Neural cell (in vitro differentiated cells): Measurements from ENCODE around the gene NFIB. TPM values are rescaled to one million over a fixed set of nuclear protein-coding genes. Genes with fewer than 3 reads are reported as not detected.

Source experiments
- H2AFZ ChIP-seq: fragments of 200-600, 300-800 bp; sonication (generic), shearing (Covaris generic); 2 replicates; pipeline ENCODE4 v1.6.0; 2014; ENCODE audit warnings: low read depth, mild to moderate bottlenecking, antibody characterized with exemption, low read length, moderate library complexity
- H3F3A ChIP-seq: fragments of 200-600 bp; shearing (Covaris generic); 2 replicates; pipeline ENCODE4 v1.6.1; 2016; ENCODE audit warnings: mild to moderate bottlenecking, moderate library complexity, mixed read lengths, antibody characterized with exemption, low read length; ENCODE audit not compliant: insufficient read depth, poor library complexity, severe bottlenecking
- H3K27ac ChIP-seq: fragments of 200-600, 300-800 bp; sonication (generic), shearing (Covaris generic); 2 replicates; pipeline ENCODE4 v1.5.1; 2014; ENCODE audit warnings: mild to moderate bottlenecking, low read length, moderate library complexity
- H3K27me3 ChIP-seq: fragments of 300-800, 200-600 bp; sonication (generic), shearing (Covaris generic); 2 replicates; pipeline ENCODE4 v1.6.0; 2014; ENCODE audit warnings: mild to moderate bottlenecking, low read depth, low read length, moderate library complexity; ENCODE audit not compliant: insufficient read depth
- H3K36me3 ChIP-seq: fragments of 300-800, 200-600 bp; sonication (generic), shearing (Covaris generic); 2 replicates; pipeline ENCODE4 v1.5.1; 2014; ENCODE audit warnings: mild to moderate bottlenecking, antibody characterized with exemption, low read length, moderate library complexity; ENCODE audit not compliant: insufficient read depth
- H3K4me2 ChIP-seq: fragments of 300-800, 200-600 bp; sonication (generic), shearing (Covaris generic); 2 replicates; pipeline ENCODE4 v1.6.0; 2014; ENCODE audit warnings: mild to moderate bottlenecking, low read length
- H3K4me3 ChIP-seq: fragments of 300-800, 200-600 bp; sonication (generic), shearing (Covaris generic); 2 replicates; pipeline ENCODE4 v1.5.1; 2014; ENCODE audit warnings: mild to moderate bottlenecking, low read length, moderate library complexity
- H3K79me2 ChIP-seq: fragments of 200-600 bp; shearing (Covaris generic); replicated peaks from 2 replicates; pipeline ENCODE4 v1.6.0; 2014; ENCODE audit warnings: mild to moderate bottlenecking, low read length, moderate library complexity; ENCODE audit not compliant: insufficient read depth
- H3K9ac ChIP-seq: fragments of 300-800, 200-600 bp; sonication (generic), shearing (Covaris generic); 2 replicates; pipeline ENCODE4 v1.6.1; 2016; ENCODE audit warnings: mild to moderate bottlenecking, low read length, mixed read lengths
- H3K9me2 ChIP-seq: fragments of 200-600 bp; shearing (Covaris generic); 2 replicates; pipeline ENCODE4 v1.6.1; 2016; ENCODE audit warnings: mild to moderate bottlenecking, low read length, mixed read lengths; ENCODE audit not compliant: insufficient read depth
- H3K9me3 ChIP-seq: fragments of 200-600, 300-800 bp; sonication (generic), shearing (Covaris generic); 2 replicates; pipeline ENCODE4 v1.6.1; 2016; ENCODE audit warnings: mild to moderate bottlenecking, mixed run types, low read length, moderate library complexity, mixed read lengths
- H4K20me1 ChIP-seq: fragments of 200-600 bp; shearing (Covaris generic); 2 replicates; pipeline ENCODE4 v1.6.1; 2016; ENCODE audit warnings: mild to moderate bottlenecking, mixed run types; ENCODE audit not compliant: insufficient read depth
- EP300 ChIP-seq: fragments of 450-650 bp; conservative IDR thresholded peaks from 2 replicates; pipeline ENCODE4 v1.6.1; 2014; ENCODE audit warnings: antibody characterized with exemption, mild to moderate bottlenecking, moderate library complexity; ENCODE audit not compliant: poor library complexity, severe bottlenecking
- EZH2 ChIP-seq: fragments of 200-600, 300-800 bp; shearing (Covaris generic), sonication (generic); IDR thresholded peaks from 2 replicates; pipeline ENCODE4 v1.6.1; 2014; ENCODE audit warnings: antibody characterized with exemption, low read length, borderline replicate concordance, mild to moderate bottlenecking; ENCODE audit not compliant: insufficient read depth, poor library complexity, severe bottlenecking
- MXI1 ChIP-seq: fragments of 450-650 bp; conservative IDR thresholded peaks from 2 replicates; pipeline ENCODE4 v1.6.1; 2014; ENCODE audit warnings: antibody characterized with exemption, mild to moderate bottlenecking; ENCODE audit not compliant: poor library complexity, severe bottlenecking
- POLR2AphosphoS5 ChIP-seq: IDR thresholded peaks from 2 replicates; pipeline ENCODE4 v1.6.1; 2012
- RAD21 ChIP-seq: fragments of 450-650 bp; conservative IDR thresholded peaks from 2 replicates; pipeline ENCODE4 v1.6.1; 2014; ENCODE audit warnings: antibody characterized with exemption, mild to moderate bottlenecking, moderate library complexity
- SMC3 ChIP-seq: fragments of 450-650 bp; conservative IDR thresholded peaks from 2 replicates; pipeline ENCODE4 v1.6.1; 2014; ENCODE audit warnings: antibody characterized with exemption, mild to moderate bottlenecking, moderate library complexity; ENCODE audit not compliant: poor library complexity
- TAF1 ChIP-seq: IDR thresholded peaks from 2 replicates; pipeline ENCODE4 v1.6.1; 2012; ENCODE audit warnings: low read depth
- polyA plus RNA-seq: library from polyadenylated mRNA; depleted of rRNA; stranded (reverse); fragments of >200 nt; gene quantifications from 2 replicates; pipeline ENCODE4 v1.2.3, GENCODE V29; 2014
- TF ChIP-seq, protein P1 (sequence below): IDR thresholded peaks from 2 replicates; pipeline ENCODE4 v1.6.1; 2012; ENCODE audit warnings: borderline replicate concordance
- TF ChIP-seq, protein P2 (sequence below): fragments of 450-650 bp; IDR thresholded peaks from 2 replicates; pipeline ENCODE4 v1.5.1; 2014; ENCODE audit warnings: antibody characterized with exemption, mild to moderate bottlenecking, moderate library complexity; ENCODE audit not compliant: poor library complexity, severe bottlenecking

NFIB gene
- polyA plus RNA-seq, 1 donor from 2014 or later = 0.73 TPM

DNA sequence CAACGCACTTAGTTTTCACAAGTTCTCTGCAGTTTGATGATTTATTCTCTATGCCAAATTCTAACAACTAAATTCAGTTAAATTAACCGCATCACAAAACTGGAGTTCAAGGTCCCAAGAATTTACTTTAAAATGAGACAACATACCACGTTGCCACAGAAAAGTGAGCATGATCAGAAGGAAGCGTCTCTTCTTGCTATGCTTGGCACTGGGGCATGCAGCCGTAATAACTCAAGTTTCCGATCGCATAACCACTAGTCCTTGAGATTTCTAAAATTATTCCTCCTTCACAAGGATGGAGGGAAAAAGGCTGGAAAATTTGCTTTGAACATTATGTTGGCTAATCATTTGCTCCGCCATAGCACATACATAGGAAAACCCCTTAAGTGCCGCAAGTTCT lies 13.9 kb downstream of the NFIB start:
- Histone ChIP-seq H3K9me3 (no peaks in the 10 kb centered on the region), H3K36me3 (no peaks in the 10 kb centered on the region), H3F3A (no peaks in the 10 kb centered on the region), H3K27me3 (no peaks in the 10 kb centered on the region), H3K27ac (no peak overlapping the region), H3K4me3 (no peak overlapping the region), H3K4me2 (no peak overlapping the region), H3K9me2 (no peaks in the 10 kb centered on the region), H3K9ac (no peak overlapping the region), H4K20me1 (no peaks in the 10 kb centered on the region), H2AFZ (no peak overlapping the region), H3K79me2 (no peaks in the 10 kb centered on the region)
- TF ChIP-seq POLR2AphosphoS5 (no peak), EZH2 (no peak), MXI1 (no peak), EP300 (no peak), SMC3 (no peak), RAD21 (no peak), TAF1 (no peak)
- TF ChIP-seq, protein P1, sequence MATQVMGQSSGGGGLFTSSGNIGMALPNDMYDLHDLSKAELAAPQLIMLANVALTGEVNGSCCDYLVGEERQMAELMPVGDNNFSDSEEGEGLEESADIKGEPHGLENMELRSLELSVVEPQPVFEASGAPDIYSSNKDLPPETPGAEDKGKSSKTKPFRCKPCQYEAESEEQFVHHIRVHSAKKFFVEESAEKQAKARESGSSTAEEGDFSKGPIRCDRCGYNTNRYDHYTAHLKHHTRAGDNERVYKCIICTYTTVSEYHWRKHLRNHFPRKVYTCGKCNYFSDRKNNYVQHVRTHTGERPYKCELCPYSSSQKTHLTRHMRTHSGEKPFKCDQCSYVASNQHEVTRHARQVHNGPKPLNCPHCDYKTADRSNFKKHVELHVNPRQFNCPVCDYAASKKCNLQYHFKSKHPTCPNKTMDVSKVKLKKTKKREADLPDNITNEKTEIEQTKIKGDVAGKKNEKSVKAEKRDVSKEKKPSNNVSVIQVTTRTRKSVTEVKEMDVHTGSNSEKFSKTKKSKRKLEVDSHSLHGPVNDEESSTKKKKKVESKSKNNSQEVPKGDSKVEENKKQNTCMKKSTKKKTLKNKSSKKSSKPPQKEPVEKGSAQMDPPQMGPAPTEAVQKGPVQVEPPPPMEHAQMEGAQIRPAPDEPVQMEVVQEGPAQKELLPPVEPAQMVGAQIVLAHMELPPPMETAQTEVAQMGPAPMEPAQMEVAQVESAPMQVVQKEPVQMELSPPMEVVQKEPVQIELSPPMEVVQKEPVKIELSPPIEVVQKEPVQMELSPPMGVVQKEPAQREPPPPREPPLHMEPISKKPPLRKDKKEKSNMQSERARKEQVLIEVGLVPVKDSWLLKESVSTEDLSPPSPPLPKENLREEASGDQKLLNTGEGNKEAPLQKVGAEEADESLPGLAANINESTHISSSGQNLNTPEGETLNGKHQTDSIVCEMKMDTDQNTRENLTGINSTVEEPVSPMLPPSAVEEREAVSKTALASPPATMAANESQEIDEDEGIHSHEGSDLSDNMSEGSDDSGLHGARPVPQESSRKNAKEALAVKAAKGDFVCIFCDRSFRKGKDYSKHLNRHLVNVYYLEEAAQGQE = no peak
- TF ChIP-seq, protein P2, sequence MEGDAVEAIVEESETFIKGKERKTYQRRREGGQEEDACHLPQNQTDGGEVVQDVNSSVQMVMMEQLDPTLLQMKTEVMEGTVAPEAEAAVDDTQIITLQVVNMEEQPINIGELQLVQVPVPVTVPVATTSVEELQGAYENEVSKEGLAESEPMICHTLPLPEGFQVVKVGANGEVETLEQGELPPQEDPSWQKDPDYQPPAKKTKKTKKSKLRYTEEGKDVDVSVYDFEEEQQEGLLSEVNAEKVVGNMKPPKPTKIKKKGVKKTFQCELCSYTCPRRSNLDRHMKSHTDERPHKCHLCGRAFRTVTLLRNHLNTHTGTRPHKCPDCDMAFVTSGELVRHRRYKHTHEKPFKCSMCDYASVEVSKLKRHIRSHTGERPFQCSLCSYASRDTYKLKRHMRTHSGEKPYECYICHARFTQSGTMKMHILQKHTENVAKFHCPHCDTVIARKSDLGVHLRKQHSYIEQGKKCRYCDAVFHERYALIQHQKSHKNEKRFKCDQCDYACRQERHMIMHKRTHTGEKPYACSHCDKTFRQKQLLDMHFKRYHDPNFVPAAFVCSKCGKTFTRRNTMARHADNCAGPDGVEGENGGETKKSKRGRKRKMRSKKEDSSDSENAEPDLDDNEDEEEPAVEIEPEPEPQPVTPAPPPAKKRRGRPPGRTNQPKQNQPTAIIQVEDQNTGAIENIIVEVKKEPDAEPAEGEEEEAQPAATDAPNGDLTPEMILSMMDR = no peak

DNA sequence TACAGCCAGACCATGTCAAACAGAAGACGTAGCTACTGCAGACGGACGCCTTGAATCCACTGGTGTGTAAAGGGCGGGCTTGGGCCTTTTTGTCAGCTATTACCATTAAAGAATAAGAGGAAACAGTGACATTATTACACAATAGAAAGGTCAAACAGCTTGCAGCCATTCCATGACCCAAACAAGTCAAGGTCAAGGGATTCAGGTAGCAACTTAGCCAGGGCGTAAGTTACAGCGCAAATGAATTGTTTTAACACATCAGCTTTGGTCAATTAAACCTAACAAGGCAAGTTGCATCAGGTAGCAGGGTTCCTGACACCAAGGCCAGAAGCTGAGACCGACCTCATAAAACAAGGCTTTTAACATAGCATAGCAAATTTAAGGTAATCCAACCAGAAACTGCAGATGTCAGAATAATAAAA lies 15.3 kb downstream of the NFIB start:
- Histone ChIP-seq H3K27ac (no peak overlapping the region), H4K20me1 (no peaks in the 10 kb centered on the region), H2AFZ (no peak overlapping the region), H3K4me2 (no peak overlapping the region), H3K4me3 (no peak overlapping the region), H3F3A (no peaks in the 10 kb centered on the region), H3K9me3 (no peaks in the 10 kb centered on the region), H3K9me2 (no peaks in the 10 kb centered on the region), H3K36me3 (no peaks in the 10 kb centered on the region), H3K27me3 (no peaks in the 10 kb centered on the region), H3K79me2 (no peaks in the 10 kb centered on the region), H3K9ac (no peak overlapping the region)
- TF ChIP-seq EZH2 (no peak), SMC3 (no peak), MXI1 (no peak)
- TF ChIP-seq, protein P2 = no peak
